Body of pancreas (tissue), 4 donors: ENCODE measurements around the gene ABCG1.

Experiments
- CTCF ChIP-seq, 7 experiments: fragments of 450-650 bp in 4 of 7; fragments of 200-600 bp in 3 of 7; sonication (generic) in 3 of 7; IDR thresholded peaks; one replicate each; pipeline ENCODE4 v1.5.1; 2016 to 2019; ENCODE audit warnings: antibody characterized with exemption in 7 of 7
- POLR2A ChIP-seq, 3 donors: fragments of 450-650 bp; IDR thresholded peaks; one replicate each; pipeline ENCODE4 v1.6.1; 2016; ENCODE audit warnings: antibody characterized with exemption in 3 of 3, mild to moderate bottlenecking in 2 of 3

GRCh38 chr21:42341776-42342542 is 123.0 kb downstream of the ABCG1 start:
- TF ChIP-seq CTCF (IDR thresholded peaks at IDR 0.05) (no peak), POLR2A (IDR thresholded peaks at IDR 0.05) (no peak)
